ENCODE data around the gene ELAVL2. TPM values are rescaled to one million over a fixed set of nuclear protein-coding genes. Genes with fewer than 3 reads are reported as not detected.

ELAVL2 gene
- total and polyA plus RNA-seq, 2 donors (not counting 3 experiments of a cell fraction or from before 2014, with no cell fraction given), result 0.06 to 0.20 TPM

- dilution Hi-C loops (cut with MboI; ENCODE audit: extremely low pct_ligation_motif_present, low sequenced_read_pairs) (no loop called here), intact Hi-C loops (cut with micrococcal nuclease) (loop anchor here (10.0 kb wide), 2 partner anchors 138 to 778 kb away; no protein-coding TSS in a partner anchor)
- H2AFZ ChIP-seq (ENCODE audit: low read depth, low read length), result no peak overlapping the region
- peaks cover 40 to 59% of the 10 kb centered on the region in 2 experiments for H3K27me3 ChIP-seq (ENCODE audit: control insufficient read depth in 2 of 2, insufficient read depth in 2 of 2, low read length in 2 of 2)
- H3K79me2 ChIP-seq (ENCODE audit: control insufficient read depth, insufficient read depth, low read length), result no peaks in the 10 kb centered on the region
- no peaks in the 10 kb centered on the region for H4K20me1 ChIP-seq (replicated peaks; ENCODE audit: control insufficient read depth, extremely low read depth, insufficient read depth, low read length)
- no peak overlapping the region for H3K27ac ChIP-seq (ENCODE audit: insufficient read depth, low read depth, low read length)
- H3K4me2 ChIP-seq (ENCODE audit: insufficient read depth, low read length), result no peak overlapping the region
- TF ChIP-seq MAX (IDR thresholded peaks at IDR 0.05; ENCODE audit: insufficient read depth, insufficient read length), result no peak
- no peak for TF ChIP-seq EZH2 (IDR thresholded peaks at IDR 0.05; ENCODE audit: borderline replicate concordance, low read depth, low read length, severe bottlenecking)
- TF ChIP-seq GATA2 (IDR thresholded peaks at IDR 0.05; ENCODE audit: insufficient read depth, insufficient read length, low read depth, low read length), result no peak
- TF ChIP-seq POLR2A (IDR thresholded peaks at IDR 0.05; ENCODE audit: low read depth, low read length), result no peak
- TF ChIP-seq MYC (IDR thresholded peaks at IDR 0.05; ENCODE audit: low read depth, low read length), result no peak
- no peak for TF ChIP-seq JUN (IDR thresholded peaks at IDR 0.05; ENCODE audit: borderline replicate concordance, insufficient read depth, insufficient read length, low read depth)
- TF ChIP-seq FOS (IDR thresholded peaks at IDR 0.05; ENCODE audit: borderline replicate concordance, insufficient read depth, low read length), result no peak
- H3K36me3 ChIP-seq (ENCODE audit: control insufficient read depth in 2 of 2, extremely low read depth in 1 of 2, insufficient read depth in 2 of 2, low read length in 2 of 2), result no peaks in the 10 kb centered on the region
- ChIA-PET CTCF (no interaction called here), POLR2A (no interaction called here)
- H3K9ac ChIP-seq (replicated peaks; ENCODE audit: extremely low read depth, insufficient read depth, low read length), result no peak overlapping the region
- FAIRE-seq (no peak), DNase-seq (ENCODE audit: low read depth, low spot score) (no peak)
- H3K4me1 ChIP-seq (ENCODE audit: control insufficient read depth, extremely low read depth, insufficient read depth, low read length), result peaks cover 6% of the 10 kb centered on the region
- H3K4me3 ChIP-seq (replicated peaks in 1 of 3; ENCODE audit: insufficient read depth in 1 of 3, low read depth in 1 of 3, low read length in 3 of 3), result no peak overlapping the region
- no peaks in the 10 kb centered on the region for H3K9me3 ChIP-seq (replicated peaks; ENCODE audit: control insufficient read depth, insufficient read depth, low read length)
- H3K9me1 ChIP-seq (replicated peaks; ENCODE audit: control insufficient read depth, extremely low read depth, insufficient read depth, low read length), result no peaks in the 10 kb centered on the region
- BruUV-seq (replicated peaks), result no TSS peak
Observed at GRCh38 chr9:23822261-23823169, 3.5 kb downstream of the ELAVL2 start.

Data from endothelial cell of umbilical vein (primary cell).